Natural killer cell (primary cell): ENCODE data around the gene ADAM19. TPM values are rescaled to one million over a fixed set of nuclear protein-coding genes. Genes with fewer than 3 reads are reported as not detected.

Source experiments
- ATAC-seq, 3 donors: fragments of 150-1000 bp in 2 of 3; fragments of 200-7000 bp in 1 of 3; cut with Tn5 transposase; 1 replicate in 1 of 3; 2 replicates in 2 of 3; pipeline ENCODE4 v1.10.0; 2021; ENCODE audit warnings: mild to moderate bottlenecking in 2 of 3, moderate library complexity in 2 of 3
- DNase-seq, 2 donors: peaks; one replicate each; pipeline versions ENCODE4 v3.0.0 to v3.0.0-alpha.2; 2013 to 2021; ENCODE audit warnings: mixed read lengths in 1 of 2
- H3K27ac ChIP-seq: one replicate; pipeline ENCODE4 v1.5.1; 2013; ENCODE audit warnings: mild to moderate bottlenecking, low read length
- H3K27me3 ChIP-seq: one replicate; pipeline ENCODE4 v1.6.1; 2013; ENCODE audit warnings: low read length; ENCODE audit not compliant: control insufficient read depth, insufficient read depth
- H3K36me3 ChIP-seq: one replicate; pipeline ENCODE4 v1.6.1; 2013; ENCODE audit warnings: low read length; ENCODE audit not compliant: control insufficient read depth, insufficient read depth
- H3K4me1 ChIP-seq: one replicate; pipeline ENCODE4 v1.6.1; 2013; ENCODE audit warnings: low read length; ENCODE audit not compliant: control insufficient read depth, insufficient read depth
- H3K4me3 ChIP-seq: one replicate; pipeline ENCODE4 v1.5.1; 2013; ENCODE audit warnings: low read length
- H3K9me3 ChIP-seq: one replicate; pipeline ENCODE4 v1.6.1; 2013; ENCODE audit warnings: low read length; ENCODE audit not compliant: control insufficient read depth, insufficient read depth
- H3K27ac Mint-ChIP-seq, 2 donors: one replicate each; pipeline ENCODE4 v1.8.0; 2022; ENCODE audit warnings: mild to moderate bottlenecking in 2 of 2, mixed read lengths in 2 of 2, moderate library complexity in 1 of 2
- H3K27me3 Mint-ChIP-seq, 2 donors: one replicate each; pipeline ENCODE4 v1.8.0; 2022; ENCODE audit warnings: low read depth in 2 of 2, mixed read lengths in 2 of 2
- H3K36me3 Mint-ChIP-seq: one replicate; pipeline ENCODE4 v1.8.0; 2022; ENCODE audit warnings: mixed read lengths
- H3K4me1 Mint-ChIP-seq, 2 donors: one replicate each; pipeline ENCODE4 v1.8.0; 2022; ENCODE audit warnings: mixed read lengths in 2 of 2
- H3K4me3 Mint-ChIP-seq: one replicate; pipeline ENCODE4 v1.8.0; 2022; ENCODE audit warnings: mild to moderate bottlenecking, moderate library complexity, mixed read lengths
- H3K9me3 Mint-ChIP-seq, 2 donors: one replicate each; pipeline ENCODE4 v1.8.0; 2022; ENCODE audit warnings: mixed read lengths in 2 of 2
- CTCF ChIP-seq: fragments of 200-600 bp; IDR thresholded peaks from one replicate; pipeline ENCODE4 v1.8.0; 2022; ENCODE audit warnings: antibody characterized with exemption
- WGBS: methylation state at CpG from one replicate; pipeline ENCODE4 v1.1.7; 2013; ENCODE audit warnings: missing lambda C conversion rate; ENCODE audit not compliant: insufficient coverage; 5-methylcytosine and 5-hydroxymethylcytosine counted together
- intact Hi-C: fragments of 100-400 bp; cut with micrococcal nuclease; formaldehyde crosslinking; loops from one replicate; pipeline ENCODE4 v1.14.2; 2022
- total RNA-seq, 4 donors: library from RNA; stranded (reverse); fragments of 120-200 nt in 1 of 4; gene quantifications; one replicate each; pipeline versions ENCODE4 v1.2.3 to v1.2.4, GENCODE V29; 2013 to 2022

Gene ADAM19
- total RNA-seq, 3 donors from 2014 or later (not counting 1 experiment from before 2014, with no cell fraction given), result 1.2 to 28.0 (median 4.7) TPM

- ATAC-seq, result no peak
- Histone ChIP-seq H3K27ac (no peak overlapping the region), H3K9me3 (no peaks in the 10 kb centered on the region), H3K27me3 (peaks cover 18% of the 10 kb centered on the region), H3K4me1 (peaks cover 24% of the 10 kb centered on the region), H3K36me3 (no peaks in the 10 kb centered on the region), H3K4me3 (no peak overlapping the region)
- Mint-ChIP-seq H3K4me1 (peaks cover 12 to 16% of the 10 kb centered on the region in 2 donors), H3K4me3 (peak overlapping the region; percentile 75), H3K9me3 (no peaks in the 10 kb centered on the region), H3K27me3 (peaks cover 23% of the 10 kb centered on the region in 2 donors), H3K27ac (peak overlapping the region in 1 of 2 donors; percentile 21), H3K36me3 (no peaks in the 10 kb centered on the region)
- intact Hi-C loops, result no loop called here
- TF ChIP-seq CTCF, result no peak
- DNase-seq, result no peak
- 89% methylated on average over 3 of the region's 4 CpGs for WGBS
Measured at GRCh38 chr5:157576678-157577077, 1.1 kb upstream of the ADAM19 start.

- no peaks in the 10 kb centered on the region for H3K36me3 ChIP-seq
- ATAC-seq (peak; percentile 18 to 29 (median 18)), DNase-seq (peak; percentile 18 to 41)
- peaks cover 40% of the 10 kb centered on the region for H3K4me1 ChIP-seq
- H3K27me3 Mint-ChIP-seq, result peaks cover 23 to 32% of the 10 kb centered on the region in 2 donors
- H3K4me3 Mint-ChIP-seq, result peak overlapping the region; percentile 96
- peaks cover 18% of the 10 kb centered on the region for H3K27me3 ChIP-seq
- no peaks in the 10 kb centered on the region for H3K9me3 Mint-ChIP-seq
- intact Hi-C loops, result no loop called here
- H3K27ac Mint-ChIP-seq, result peak overlapping the region; percentile 47 to 70
- H3K27ac ChIP-seq, result peak overlapping the region; percentile 47
- peaks cover 30 to 35% of the 10 kb centered on the region in 2 donors for H3K4me1 Mint-ChIP-seq
- H3K9me3 ChIP-seq, result no peaks in the 10 kb centered on the region
- H3K36me3 Mint-ChIP-seq, result no peaks in the 10 kb centered on the region
- WGBS, result 14% methylated on average over 61 of the region's 61 CpGs
- TF ChIP-seq CTCF, result no peak
- H3K4me3 ChIP-seq, result peak overlapping the region; percentile 68
Measured at GRCh38 chr5:157574456-157575380, 857 bp downstream of the ADAM19 start.

- no peaks in the 10 kb centered on the region for H3K36me3 ChIP-seq
- H3K36me3 Mint-ChIP-seq, result no peaks in the 10 kb centered on the region
- peak overlapping the region in 1 of 2 donors; percentile 72 for H3K27ac Mint-ChIP-seq
Measured at GRCh38 chr5:157571357-157571827, 4.2 kb downstream of the ADAM19 start.

More at GRCh38 chr5:157571357-157571827, 4.2 kb downstream of the ADAM19 start:
- ATAC-seq, result peak; percentile 45 to 81 (median 66)
- 4% methylated on average over 6 of the region's 6 CpGs for WGBS
- H3K9me3 Mint-ChIP-seq, result no peaks in the 10 kb centered on the region
- DNase-seq, result peak in 1 of 2 donors; percentile 54
- peaks cover 34 to 43% of the 10 kb centered on the region in 2 donors for H3K4me1 Mint-ChIP-seq
- H3K27me3 ChIP-seq, result peaks cover 18% of the 10 kb centered on the region
- H3K4me3 Mint-ChIP-seq, result peak overlapping the region; percentile 76
- H3K4me1 ChIP-seq, result peaks cover 58% of the 10 kb centered on the region
- no peak overlapping the region for H3K4me3 ChIP-seq
- no peaks in the 10 kb centered on the region for H3K9me3 ChIP-seq
- peak overlapping the region; percentile 55 for H3K27ac ChIP-seq
- H3K27me3 Mint-ChIP-seq, result peaks cover 23 to 28% of the 10 kb centered on the region in 2 donors
- intact Hi-C loops, result no loop called here
- TF ChIP-seq CTCF, result no peak
